K562 (cell line): ENCODE results near the gene MTMR12. TPM values are rescaled to one million over a fixed set of nuclear protein-coding genes. Genes with fewer than 3 reads are reported as not detected.

Experiments
- ELF2 ChIP-seq: fragments of 250-450 bp; sonication (Bioruptor Pico); IDR thresholded peaks from 2 replicates; pipeline ENCODE4 v1.5.0; 2021; ENCODE audit warnings: mild to moderate bottlenecking
- FIP1L1 ChIP-seq: fragments of 200-400 bp; formaldehyde crosslinking; IDR thresholded peaks from 2 replicates; pipeline ENCODE4 v1.6.1; 2018; ENCODE audit warnings: mild to moderate bottlenecking, low read depth, low read length; ENCODE audit not compliant: poor library complexity, severe bottlenecking
- GATA2 ChIP-seq: sonication (generic); formaldehyde crosslinking; IDR thresholded peaks from 2 replicates; pipeline ENCODE4 v1.4.0; 2020; ENCODE audit warnings: mild to moderate bottlenecking, missing genetic modification reagents
- HDAC6 ChIP-seq: IDR thresholded peaks from 2 replicates; pipeline ENCODE4 v1.6.1; 2012; ENCODE audit warnings: low read depth, mild to moderate bottlenecking, control low read depth, inconsistent platforms, low read length, moderate library complexity
- KAT2B ChIP-seq: IDR thresholded peaks from one replicate; pipeline ENCODE4 v1.6.1; 2012; ENCODE audit warnings: low read depth, mild to moderate bottlenecking, control low read depth, inconsistent platforms, low read length, moderate library complexity
- PHB ChIP-seq: fragments of 250-450 bp; sonication (Bioruptor Pico); IDR thresholded peaks from 2 replicates; pipeline ENCODE4 v1.5.0; 2021
- STAG1 ChIP-seq: sonication (generic); formaldehyde crosslinking; IDR thresholded peaks from 2 replicates; pipeline ENCODE4 v1.5.0; 2020; ENCODE audit warnings: missing genetic modification reagents, borderline replicate concordance
- ZNF696 ChIP-seq: fragments of 250-450 bp; sonication (Bioruptor Pico); conservative IDR thresholded peaks from 2 replicates; pipeline ENCODE4 v1.4.0; 2020; ENCODE audit warnings: mild to moderate bottlenecking, moderate library complexity
- ZZZ3 ChIP-seq: fragments of 450-650 bp; IDR thresholded peaks from 2 replicates; pipeline ENCODE4 v1.6.1; 2016; ENCODE audit warnings: antibody characterized with exemption, mild to moderate bottlenecking, moderate library complexity
- polyA plus RNA-seq, 8 experiments: library from polyadenylated mRNA; depleted of rRNA in 4 of 8; stranded (reverse) in 5 of 8; unstranded in 3 of 8; fragments of >200 nt; fragmentation: Nextera tagmentation in 2 of 8; fragmentation: Illumina TruSeq in 1 of 8; extraction: Ambion mirVana in 2 of 8; extraction: Trizol in 1 of 8; gene quantifications; 2 replicates each; pipeline versions ENCODE4 v1.2.1 to v1.2.3, GENCODE V29; 2011 to 2014; ENCODE audit warnings: inconsistent platforms in 1 of 8, missing spikeins in 1 of 8
- total RNA-seq, 7 experiments: library from RNA; depleted of rRNA in 6 of 7; stranded (reverse); fragments of >200 nt in 6 of 7; fragmentation: Illumina TruSeq in 2 of 7; extraction: Trizol in 2 of 7; gene quantifications; 2 replicates each; pipeline versions ENCODE4 v1.2.1 to v1.2.3, GENCODE V29; 2011 to 2021; ENCODE audit warnings: low replicate concordance in 1 of 7
- TF ChIP-seq, protein P1 (sequence below): IDR thresholded peaks from 2 replicates; pipeline ENCODE4 v1.6.1; 2011; ENCODE audit not compliant: insufficient read length; ENCODE audit errors: extremely low read depth
- TF ChIP-seq, protein P2 (sequence below): fragments of 450-650 bp; IDR thresholded peaks from 2 replicates; pipeline ENCODE4 v1.6.1; 2017; ENCODE audit warnings: mild to moderate bottlenecking, moderate library complexity
- TF ChIP-seq, protein P3 (sequence below): sonication (generic); IDR thresholded peaks from 2 replicates; pipeline ENCODE4 v1.6.1; 2016
- TF ChIP-seq, protein P4 (sequence below), 3 experiments: fragments of 200-800 bp in 1 of 3; sonication (Bioruptor generic) in 1 of 3; sonication (generic) in 1 of 3; formaldehyde crosslinking in 1 of 3; IDR thresholded peaks; 2 replicates each; pipeline versions ENCODE4 v1.6.1 to v1.8.0; 2016 to 2022; ENCODE audit warnings: mild to moderate bottlenecking in 2 of 3, missing compliant biosample characterization in 2 of 3, missing genetic modification characterization in 2 of 3, missing genetic modification reagents in 1 of 3
- TF ChIP-seq, protein P5 (sequence below): fragments of 450-650 bp; IDR thresholded peaks from 2 replicates; pipeline ENCODE4 v1.7.0; 2016; ENCODE audit warnings: borderline replicate concordance

MTMR12 gene
- total and polyA plus RNA-seq, 9 of the 15 experiments (the other 6 are each of a cell fraction or from before 2014, with no cell fraction given): 4.0 to 28.7 (median 17.1) TPM

DNA sequence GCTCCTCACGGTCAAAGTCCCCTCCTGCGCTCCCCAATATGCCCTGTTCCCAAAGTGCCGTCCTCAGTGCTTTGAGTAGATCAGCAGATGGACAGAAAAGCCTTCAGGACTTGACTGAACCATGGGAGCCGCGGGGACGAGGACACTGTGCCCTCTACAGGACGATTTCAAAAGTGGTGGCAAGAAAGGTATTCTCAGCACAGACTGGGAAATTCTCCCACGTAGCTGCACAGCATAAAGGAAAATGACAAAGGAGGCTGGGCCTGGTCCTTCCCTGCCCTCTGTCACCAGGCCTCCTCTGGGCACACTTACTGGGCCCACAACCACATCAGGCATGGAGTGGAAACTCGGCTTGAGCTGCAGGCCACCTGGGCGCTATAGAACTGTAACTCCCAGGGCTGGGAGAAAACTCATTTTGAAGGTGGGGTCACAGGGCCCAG, 16.7 kb upstream of the MTMR12 start (continued):
- peak; percentile 75; the same call in 1 of the 2 replicates for TF ChIP-seq STAG1 (CRISPR knock-in tag)
- TF ChIP-seq PHB: no peak
- TF ChIP-seq FIP1L1: no peak
- TF ChIP-seq KAT2B: no peak
- TF ChIP-seq ZZZ3: no peak
- TF ChIP-seq, protein P1, sequence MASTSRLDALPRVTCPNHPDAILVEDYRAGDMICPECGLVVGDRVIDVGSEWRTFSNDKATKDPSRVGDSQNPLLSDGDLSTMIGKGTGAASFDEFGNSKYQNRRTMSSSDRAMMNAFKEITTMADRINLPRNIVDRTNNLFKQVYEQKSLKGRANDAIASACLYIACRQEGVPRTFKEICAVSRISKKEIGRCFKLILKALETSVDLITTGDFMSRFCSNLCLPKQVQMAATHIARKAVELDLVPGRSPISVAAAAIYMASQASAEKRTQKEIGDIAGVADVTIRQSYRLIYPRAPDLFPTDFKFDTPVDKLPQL: no peak
- TF ChIP-seq, protein P2, sequence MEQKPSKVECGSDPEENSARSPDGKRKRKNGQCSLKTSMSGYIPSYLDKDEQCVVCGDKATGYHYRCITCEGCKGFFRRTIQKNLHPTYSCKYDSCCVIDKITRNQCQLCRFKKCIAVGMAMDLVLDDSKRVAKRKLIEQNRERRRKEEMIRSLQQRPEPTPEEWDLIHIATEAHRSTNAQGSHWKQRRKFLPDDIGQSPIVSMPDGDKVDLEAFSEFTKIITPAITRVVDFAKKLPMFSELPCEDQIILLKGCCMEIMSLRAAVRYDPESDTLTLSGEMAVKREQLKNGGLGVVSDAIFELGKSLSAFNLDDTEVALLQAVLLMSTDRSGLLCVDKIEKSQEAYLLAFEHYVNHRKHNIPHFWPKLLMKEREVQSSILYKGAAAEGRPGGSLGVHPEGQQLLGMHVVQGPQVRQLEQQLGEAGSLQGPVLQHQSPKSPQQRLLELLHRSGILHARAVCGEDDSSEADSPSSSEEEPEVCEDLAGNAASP: no peak
- no peak for TF ChIP-seq GATA2 (CRISPR knock-in tag)
- TF ChIP-seq, protein P3, sequence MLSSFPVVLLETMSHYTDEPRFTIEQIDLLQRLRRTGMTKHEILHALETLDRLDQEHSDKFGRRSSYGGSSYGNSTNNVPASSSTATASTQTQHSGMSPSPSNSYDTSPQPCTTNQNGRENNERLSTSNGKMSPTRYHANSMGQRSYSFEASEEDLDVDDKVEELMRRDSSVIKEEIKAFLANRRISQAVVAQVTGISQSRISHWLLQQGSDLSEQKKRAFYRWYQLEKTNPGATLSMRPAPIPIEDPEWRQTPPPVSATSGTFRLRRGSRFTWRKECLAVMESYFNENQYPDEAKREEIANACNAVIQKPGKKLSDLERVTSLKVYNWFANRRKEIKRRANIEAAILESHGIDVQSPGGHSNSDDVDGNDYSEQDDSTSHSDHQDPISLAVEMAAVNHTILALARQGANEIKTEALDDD: no peak
- TF ChIP-seq HDAC6: no peak
- TF ChIP-seq, protein P4, sequence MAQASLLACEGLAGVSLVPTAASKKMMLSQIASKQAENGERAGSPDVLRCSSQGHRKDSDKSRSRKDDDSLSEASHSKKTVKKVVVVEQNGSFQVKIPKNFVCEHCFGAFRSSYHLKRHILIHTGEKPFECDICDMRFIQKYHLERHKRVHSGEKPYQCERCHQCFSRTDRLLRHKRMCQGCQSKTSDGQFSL (CRISPR knock-in tag; IDR thresholded peaks at IDR 0.05): no peak
- TF ChIP-seq, protein P4 (tag; IDR thresholded peaks at IDR 0.05): no peak
- no peak for TF ChIP-seq ELF2 (CRISPR knock-in tag)
- TF ChIP-seq, protein P5, sequence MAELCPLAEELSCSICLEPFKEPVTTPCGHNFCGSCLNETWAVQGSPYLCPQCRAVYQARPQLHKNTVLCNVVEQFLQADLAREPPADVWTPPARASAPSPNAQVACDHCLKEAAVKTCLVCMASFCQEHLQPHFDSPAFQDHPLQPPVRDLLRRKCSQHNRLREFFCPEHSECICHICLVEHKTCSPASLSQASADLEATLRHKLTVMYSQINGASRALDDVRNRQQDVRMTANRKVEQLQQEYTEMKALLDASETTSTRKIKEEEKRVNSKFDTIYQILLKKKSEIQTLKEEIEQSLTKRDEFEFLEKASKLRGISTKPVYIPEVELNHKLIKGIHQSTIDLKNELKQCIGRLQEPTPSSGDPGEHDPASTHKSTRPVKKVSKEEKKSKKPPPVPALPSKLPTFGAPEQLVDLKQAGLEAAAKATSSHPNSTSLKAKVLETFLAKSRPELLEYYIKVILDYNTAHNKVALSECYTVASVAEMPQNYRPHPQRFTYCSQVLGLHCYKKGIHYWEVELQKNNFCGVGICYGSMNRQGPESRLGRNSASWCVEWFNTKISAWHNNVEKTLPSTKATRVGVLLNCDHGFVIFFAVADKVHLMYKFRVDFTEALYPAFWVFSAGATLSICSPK: no peak
- no peak for TF ChIP-seq ZNF696 (CRISPR knock-in tag)
